Smooth muscle cell (in vitro differentiated cells): ENCODE data around the gene NPB. TPM values are rescaled to one million over a fixed set of nuclear protein-coding genes. Genes with fewer than 3 reads are reported as not detected.

Experiments used
- DNase-seq: peaks from one replicate; lab custom pipeline; 2025; ENCODE audit not compliant: unreplicated experiment; lab: John Stamatoyannopoulos, UW
- H2AFZ ChIP-seq: fragments of 200-600 bp; sonication (generic); 2 replicates; pipeline ENCODE4 v1.6.0; 2016; ENCODE audit warnings: antibody characterized with exemption, low read depth, mild to moderate bottlenecking
- H3F3A ChIP-seq: fragments of 200-600 bp; sonication (generic); 2 replicates; pipeline ENCODE4 v1.6.0; 2017; ENCODE audit warnings: antibody characterized with exemption, low read depth
- H3K27ac ChIP-seq: fragments of 200-600 bp; sonication (generic); 2 replicates; pipeline ENCODE4 v1.5.1; 2016; ENCODE audit warnings: low read depth, mild to moderate bottlenecking
- H3K27me3 ChIP-seq: fragments of 200-600 bp; sonication (generic); 2 replicates; pipeline ENCODE4 v1.6.1; 2016; ENCODE audit warnings: low read depth, mild to moderate bottlenecking
- H3K36me3 ChIP-seq: fragments of 200-600 bp; sonication (generic); 2 replicates; pipeline ENCODE4 v1.5.1; 2016; ENCODE audit warnings: low read depth
- H3K4me1 ChIP-seq: fragments of 200-600 bp; sonication (generic); 2 replicates; pipeline ENCODE4 v1.5.1; 2016; ENCODE audit warnings: low read depth
- H3K4me2 ChIP-seq: fragments of 200-600 bp; sonication (generic); 2 replicates; pipeline ENCODE4 v1.6.0; 2016; ENCODE audit warnings: mild to moderate bottlenecking
- H3K4me3 ChIP-seq: fragments of 200-600 bp; sonication (generic); 2 replicates; pipeline ENCODE4 v1.5.1; 2016; ENCODE audit warnings: mild to moderate bottlenecking
- H3K79me2 ChIP-seq: fragments of 200-600 bp; sonication (generic); 2 replicates; pipeline ENCODE4 v1.6.0; 2016; ENCODE audit warnings: low read depth, mild to moderate bottlenecking
- H3K9ac ChIP-seq: fragments of 200-600 bp; sonication (generic); 2 replicates; pipeline ENCODE4 v1.6.0; 2016; ENCODE audit warnings: low read depth
- H3K9me3 ChIP-seq: fragments of 200-600 bp; sonication (generic); replicated peaks from 2 replicates; pipeline ENCODE4 v1.5.1; 2016; ENCODE audit warnings: low read depth
- H4K20me1 ChIP-seq: fragments of 200-600 bp; sonication (generic); 2 replicates; pipeline ENCODE4 v1.6.0; 2016; ENCODE audit warnings: low read depth
- WGBS: methylation state at CpG from one replicate; pipeline ENCODE4 v1.1.7; 2016; ENCODE audit warnings: low lambda C conversion rate; 5-methylcytosine and 5-hydroxymethylcytosine counted together
- polyA plus RNA-seq: library from polyadenylated mRNA; unstranded; fragments of >200 nt; fragmentation: Nextera tagmentation; extraction: Ambion mirVana; gene quantifications from 2 replicates; pipeline ENCODE4 v1.2.1, GENCODE V29; 2016
- total RNA-seq: library from RNA; depleted of rRNA; stranded (reverse); fragments of >200 nt; gene quantifications from 2 replicates; pipeline ENCODE4 v1.2.3, GENCODE V29; 2014
- TF ChIP-seq, protein P1 (sequence below): fragments of 200-600 bp; sonication (generic); IDR thresholded peaks from 2 replicates; pipeline ENCODE4 v1.5.1; 2017; ENCODE audit warnings: borderline replicate concordance, mild to moderate bottlenecking, antibody characterized with exemption; ENCODE audit not compliant: insufficient read depth, poor library complexity, severe bottlenecking

The NPB gene
- total and polyA plus RNA-seq, 2 experiments from 2014 or later: 7.9 to 14.4 TPM

DNA sequence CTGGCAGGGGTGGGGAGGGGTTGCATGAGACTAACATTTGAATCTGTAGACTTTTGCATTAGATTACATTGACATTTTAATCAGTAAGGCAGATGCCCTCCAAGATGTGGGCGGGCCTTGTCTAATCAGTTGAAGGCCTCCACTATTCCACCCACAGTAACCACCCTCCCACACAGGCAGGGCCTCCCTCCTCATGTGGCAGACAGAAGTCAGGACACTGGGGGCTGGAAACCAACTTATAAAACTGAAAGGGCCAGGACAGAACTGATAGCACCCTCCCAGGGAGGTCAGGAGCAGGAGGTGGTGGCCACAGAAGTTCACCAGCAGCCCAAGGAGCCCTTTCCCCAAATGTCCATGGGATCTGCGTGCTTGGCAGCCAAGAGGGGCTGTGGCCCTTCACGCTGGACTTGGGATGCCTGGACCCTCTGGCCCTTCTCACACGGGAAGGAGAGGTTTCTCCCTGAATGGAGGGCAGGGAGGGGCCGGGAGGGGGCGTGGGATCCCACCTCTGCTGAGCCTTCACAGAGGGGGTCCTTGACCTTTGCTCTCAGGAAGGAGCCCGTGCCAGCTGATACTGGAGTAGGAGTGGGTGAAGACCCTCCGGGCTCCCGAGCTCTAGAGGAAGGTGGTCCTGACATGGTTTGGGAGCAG lies 30.4 kb downstream of the NPB start:
- Histone ChIP-seq H3K79me2 (peaks cover 20% of the 10 kb centered on the region), H3K36me3 (no peaks in the 10 kb centered on the region), H3K4me2 (no peak overlapping the region), H3K4me1 (peaks cover 9% of the 10 kb centered on the region), H3K9ac (no peak overlapping the region), H2AFZ (no peak overlapping the region), H3K27ac (no peak overlapping the region), H4K20me1 (peaks cover 35% of the 10 kb centered on the region), H3K4me3 (no peak overlapping the region), H3K27me3 (no peaks in the 10 kb centered on the region), H3K9me3 (no peaks in the 10 kb centered on the region), H3F3A (peaks cover 8% of the 10 kb centered on the region)
- DNase-seq: no peak
- TF ChIP-seq, protein P1, sequence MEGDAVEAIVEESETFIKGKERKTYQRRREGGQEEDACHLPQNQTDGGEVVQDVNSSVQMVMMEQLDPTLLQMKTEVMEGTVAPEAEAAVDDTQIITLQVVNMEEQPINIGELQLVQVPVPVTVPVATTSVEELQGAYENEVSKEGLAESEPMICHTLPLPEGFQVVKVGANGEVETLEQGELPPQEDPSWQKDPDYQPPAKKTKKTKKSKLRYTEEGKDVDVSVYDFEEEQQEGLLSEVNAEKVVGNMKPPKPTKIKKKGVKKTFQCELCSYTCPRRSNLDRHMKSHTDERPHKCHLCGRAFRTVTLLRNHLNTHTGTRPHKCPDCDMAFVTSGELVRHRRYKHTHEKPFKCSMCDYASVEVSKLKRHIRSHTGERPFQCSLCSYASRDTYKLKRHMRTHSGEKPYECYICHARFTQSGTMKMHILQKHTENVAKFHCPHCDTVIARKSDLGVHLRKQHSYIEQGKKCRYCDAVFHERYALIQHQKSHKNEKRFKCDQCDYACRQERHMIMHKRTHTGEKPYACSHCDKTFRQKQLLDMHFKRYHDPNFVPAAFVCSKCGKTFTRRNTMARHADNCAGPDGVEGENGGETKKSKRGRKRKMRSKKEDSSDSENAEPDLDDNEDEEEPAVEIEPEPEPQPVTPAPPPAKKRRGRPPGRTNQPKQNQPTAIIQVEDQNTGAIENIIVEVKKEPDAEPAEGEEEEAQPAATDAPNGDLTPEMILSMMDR: no peak
- WGBS: 98% methylated on average over 8 of the region's 9 CpGs

DNA sequence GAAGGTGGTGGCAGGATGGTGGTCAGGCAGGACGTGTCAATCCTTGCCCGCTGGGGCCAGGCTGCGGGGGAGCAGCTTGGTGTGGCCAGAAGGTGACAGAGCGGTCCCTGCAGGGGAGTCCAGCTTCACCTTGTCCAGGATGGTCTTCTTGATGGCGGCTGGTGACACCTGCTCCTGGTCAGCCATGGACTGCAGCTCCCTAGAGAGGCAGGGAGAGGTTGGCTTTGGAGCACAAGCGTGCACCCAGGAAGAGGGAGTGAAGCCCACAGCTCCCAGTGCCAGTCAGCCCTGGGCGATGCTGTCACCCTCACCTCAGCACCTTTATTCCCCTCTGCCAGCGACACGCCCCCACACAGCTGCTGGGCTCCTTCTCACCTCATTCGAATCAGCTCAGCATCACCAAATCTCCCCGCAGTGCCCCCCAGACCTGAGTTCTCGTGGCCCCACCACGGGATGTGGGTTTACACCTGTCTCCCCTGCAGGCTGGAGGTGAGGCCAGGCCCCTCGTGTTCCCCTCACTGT lies 31.2 kb downstream of the NPB start:
- Histone ChIP-seq H3K27me3 (no peaks in the 10 kb centered on the region), H3K4me2 (no peak overlapping the region), H3K27ac (no peak overlapping the region), H3K36me3 (no peaks in the 10 kb centered on the region), H3K9ac (no peak overlapping the region), H3K9me3 (no peaks in the 10 kb centered on the region), H4K20me1 (peaks cover 35% of the 10 kb centered on the region), H3K79me2 (peaks cover 20% of the 10 kb centered on the region), H3F3A (peaks cover 8% of the 10 kb centered on the region), H3K4me1 (peaks cover 7% of the 10 kb centered on the region), H2AFZ (no peak overlapping the region), H3K4me3 (no peak overlapping the region)
- 91% methylated on average over 14 of the region's 14 CpGs for WGBS
- no peak for DNase-seq
- TF ChIP-seq, protein P1: no peak

DNA sequence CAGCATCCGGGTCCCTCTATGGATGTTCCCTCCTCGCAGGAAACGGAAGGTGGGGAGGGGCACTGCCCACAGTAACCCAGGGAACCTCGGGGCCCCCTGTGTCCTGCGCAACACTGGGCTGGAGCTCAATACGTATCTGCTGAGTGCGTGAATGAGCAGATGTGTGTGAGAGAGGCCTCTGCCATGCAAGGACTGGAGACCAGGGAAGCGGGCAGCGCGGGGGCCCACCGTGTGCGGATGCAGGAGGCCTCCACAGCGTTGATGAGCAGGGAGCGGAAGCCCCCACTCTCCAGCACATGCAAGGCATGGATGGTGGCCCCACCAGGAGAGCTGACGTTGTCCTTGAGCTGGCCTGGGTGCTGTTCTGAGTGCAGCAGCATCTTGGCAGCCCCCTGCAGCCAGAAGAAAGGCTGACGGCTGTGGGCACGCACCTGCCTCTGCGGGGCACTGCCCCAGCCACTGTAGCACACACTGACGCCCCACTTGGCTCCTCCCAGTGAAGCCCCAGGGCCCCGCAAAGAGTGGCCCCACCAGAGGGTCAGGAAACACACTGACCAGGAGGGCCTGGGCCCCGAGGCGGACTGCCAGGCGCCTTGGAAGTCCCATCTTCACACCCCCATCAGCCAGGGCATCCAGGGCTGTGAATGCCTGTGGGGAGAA lies 32.2 kb downstream of the NPB start:
- H3K4me1 ChIP-seq: peaks cover 5% of the 10 kb centered on the region
- H3K4me3 ChIP-seq: no peak overlapping the region
- H3K4me2 ChIP-seq: no peak overlapping the region
- no peak for DNase-seq
- no peak overlapping the region for H3K27ac ChIP-seq
- H3K9ac ChIP-seq: no peak overlapping the region
- TF ChIP-seq, protein P1: no peak
- no peaks in the 10 kb centered on the region for H3K27me3 ChIP-seq
- H3K79me2 ChIP-seq: peaks cover 20% of the 10 kb centered on the region
- H3F3A ChIP-seq: peaks cover 8% of the 10 kb centered on the region
- 97% methylated on average over 23 of the region's 23 CpGs for WGBS
- no peaks in the 10 kb centered on the region for H3K9me3 ChIP-seq
- no peak overlapping the region for H2AFZ ChIP-seq
- no peaks in the 10 kb centered on the region for H3K36me3 ChIP-seq
- peaks cover 35% of the 10 kb centered on the region for H4K20me1 ChIP-seq
